A204.1 (cell line): ENCODE data around the gene C2CD4D.
"Not testable (repeated sequence)": the region's sequence is repeated elsewhere in the genome, so short reads cannot be mapped to it uniquely, and the experiment has no call there.

Experiments
- FAIRE-seq: peaks from 2 replicates; lab custom pipeline; 2012; peaks lifted over from hg19 to GRCh38; lab: Jason Lieb, UNC

Gene C2CD4D

DNA sequence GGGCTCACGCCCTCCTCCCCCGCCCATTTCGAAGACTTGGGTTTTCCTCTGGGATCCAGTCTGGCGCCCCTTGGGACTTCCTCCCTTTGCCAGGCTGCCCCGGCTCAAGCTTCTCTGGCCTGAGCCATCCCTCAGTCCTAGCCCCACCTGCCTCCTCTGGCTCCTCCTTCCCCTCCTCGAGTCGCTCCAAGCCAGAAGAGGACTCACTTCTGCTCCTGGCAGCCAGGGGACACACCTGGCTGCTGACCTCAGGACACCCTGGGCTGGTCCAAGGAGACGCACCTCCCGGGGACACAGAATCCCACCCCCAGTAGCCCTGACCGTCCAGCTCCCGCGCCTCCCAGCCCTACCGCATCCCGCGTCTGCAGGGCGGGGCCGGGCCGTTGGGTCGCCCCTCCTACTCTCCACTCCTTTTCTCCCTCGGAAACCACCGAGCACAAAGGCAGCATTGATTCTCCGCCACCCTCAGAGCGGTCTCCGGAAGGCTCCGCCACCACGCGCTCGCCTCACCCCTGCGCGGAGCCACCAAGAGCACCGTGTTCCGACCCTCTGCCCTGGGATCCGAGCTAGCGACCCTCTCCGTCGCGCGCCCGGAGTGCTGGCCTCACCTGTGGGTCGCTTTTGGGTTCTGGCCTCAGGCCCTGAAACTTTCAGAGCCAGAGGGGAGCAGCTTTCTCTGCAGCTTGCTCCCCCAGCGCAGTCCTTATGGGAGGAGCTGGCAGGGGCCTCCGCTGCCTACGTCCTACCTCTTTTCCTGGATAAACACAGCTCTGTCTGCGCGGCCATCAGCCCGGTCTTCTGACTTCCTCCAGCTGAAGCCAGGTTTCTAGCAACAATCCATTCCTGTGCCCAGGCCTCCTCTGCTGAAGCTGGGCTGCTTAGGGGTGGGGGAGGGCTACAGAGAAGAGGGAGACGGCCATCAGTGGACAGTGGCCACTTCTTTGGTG lies at the start of gene C2CD4D:
TSS of gene C2CD4D (minus strand) at position 364 of the 947 bp plus-strand sequence. CDS start 831 bp downstream, outside the sequence.
- FAIRE-seq = no peak

DNA sequence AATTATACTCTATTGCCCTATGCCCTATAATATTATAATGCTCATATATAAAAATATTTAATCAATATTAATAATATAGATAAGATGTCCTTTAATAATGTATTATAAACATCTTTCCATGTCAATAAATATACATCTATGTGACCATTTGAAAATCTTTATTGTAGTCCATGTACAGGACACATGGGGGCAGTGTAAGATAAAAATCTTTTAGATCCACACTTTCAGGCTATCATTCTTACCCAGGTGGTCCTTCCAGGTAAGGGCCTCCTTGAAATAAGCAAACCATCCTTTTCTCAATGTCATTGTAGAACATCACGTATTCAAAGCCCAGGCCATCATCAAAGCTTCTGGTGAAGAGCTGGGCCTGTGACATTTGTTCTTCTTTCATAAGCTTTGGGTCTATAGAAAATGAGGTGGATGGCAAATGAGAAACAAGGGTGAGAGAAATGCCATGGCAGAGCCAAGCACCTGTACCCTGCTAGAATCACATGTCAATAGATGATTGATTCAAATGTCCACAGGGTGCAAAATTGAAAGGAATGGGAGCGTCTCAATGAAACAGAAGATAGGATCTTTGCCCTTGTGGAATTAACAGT lies 49.5 kb upstream of the C2CD4D start:
- FAIRE-seq = peak; percentile 95

DNA sequence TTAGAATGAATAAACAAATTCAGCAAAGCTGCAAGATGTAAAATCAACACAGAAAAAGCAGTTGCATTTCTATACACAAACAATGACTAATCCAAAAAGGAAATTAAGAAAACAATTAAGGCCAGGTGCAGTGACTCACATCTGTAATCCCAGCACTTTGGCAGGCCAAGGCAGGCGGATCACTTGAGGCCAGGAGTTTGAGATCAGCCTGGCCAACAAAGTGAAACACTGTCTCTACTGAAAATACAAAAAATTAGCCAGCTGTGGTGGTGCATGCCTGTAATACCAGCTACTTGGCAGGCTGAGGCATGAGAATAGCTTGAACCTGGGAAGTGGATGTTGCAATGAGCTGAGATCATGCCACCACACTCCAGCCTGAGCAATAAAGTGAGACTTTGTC lies 47.4 kb upstream of the C2CD4D start:
- no peak for FAIRE-seq

DNA sequence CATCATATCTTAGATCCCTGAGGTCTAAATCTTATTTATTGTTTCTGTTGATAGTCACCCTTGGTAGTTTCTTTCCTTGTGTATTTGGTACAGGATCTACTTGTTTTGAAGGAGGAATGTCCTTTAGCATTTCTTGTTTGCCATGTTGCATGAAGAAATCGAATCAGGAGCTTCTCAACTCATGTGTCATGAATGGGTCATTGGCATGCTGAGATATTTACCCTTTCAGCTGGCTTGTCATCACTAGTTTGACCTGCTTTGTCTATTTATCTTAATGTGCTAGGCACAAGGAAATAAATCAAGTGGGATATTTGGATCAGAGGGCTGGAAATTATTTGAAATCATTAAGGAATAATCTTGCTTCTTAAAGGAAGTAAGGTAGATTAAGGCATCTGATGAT lies 45.9 kb upstream of the C2CD4D start:
- no peak for FAIRE-seq

DNA sequence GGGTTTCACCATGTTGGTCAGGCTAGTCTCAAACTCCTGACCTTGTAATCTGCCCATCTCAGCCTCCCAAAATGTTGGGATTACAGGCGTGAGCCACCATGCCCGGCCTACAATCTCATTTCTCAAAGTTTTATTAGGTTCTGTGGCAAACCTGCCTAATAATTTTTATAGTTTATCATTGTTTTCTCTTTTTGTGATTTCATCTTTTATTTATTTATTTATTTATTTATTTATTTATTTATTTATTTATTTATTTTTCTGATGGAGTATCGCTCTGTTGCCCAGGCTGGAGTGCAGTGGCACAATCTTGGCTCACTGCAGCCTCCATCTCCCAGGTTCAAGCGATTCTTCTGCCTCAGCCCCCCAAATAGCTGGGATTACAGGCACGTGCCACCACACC lies 45.3 kb upstream of the C2CD4D start:
- FAIRE-seq = not testable (repeated sequence)

DNA sequence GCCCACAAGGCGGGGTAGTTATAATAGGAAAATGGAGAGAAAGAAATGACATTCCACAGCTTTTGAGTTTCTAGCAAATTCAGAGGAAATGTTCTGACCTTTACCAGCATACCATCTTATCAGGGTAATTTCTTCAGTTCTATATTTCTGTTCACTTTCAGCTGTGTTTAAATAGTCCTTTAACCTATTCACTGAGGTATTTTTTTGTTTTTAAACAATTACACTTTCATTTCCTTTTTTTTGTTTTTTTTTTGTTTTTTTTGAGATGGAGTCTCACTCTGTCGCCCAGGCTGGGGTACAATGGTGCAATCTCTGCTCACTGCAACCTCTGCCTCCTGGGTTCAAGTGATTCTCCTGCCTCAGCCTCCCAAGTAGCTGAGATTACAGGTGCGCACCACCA lies 44.8 kb upstream of the C2CD4D start:
- not testable (repeated sequence) for FAIRE-seq

DNA sequence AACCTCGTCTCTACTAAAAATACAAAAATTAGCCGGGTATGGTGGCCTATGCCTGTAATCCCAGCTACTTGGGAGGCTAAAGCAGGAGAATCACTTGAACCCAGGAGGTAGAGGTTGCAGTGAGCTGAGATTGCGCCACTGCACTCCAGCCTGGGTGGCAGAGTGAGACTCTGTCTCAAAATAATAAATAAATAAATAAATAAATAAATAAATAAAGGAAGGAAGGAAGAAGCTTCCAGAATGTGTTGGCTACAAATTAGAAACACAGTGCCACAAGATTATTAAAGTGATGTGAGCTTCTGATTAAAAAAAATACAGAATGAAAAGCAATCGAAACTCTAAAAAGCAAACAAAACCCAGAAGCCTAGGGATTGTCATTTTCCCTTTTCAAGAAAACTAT lies 44.3 kb upstream of the C2CD4D start:
- FAIRE-seq = not testable (repeated sequence)

DNA sequence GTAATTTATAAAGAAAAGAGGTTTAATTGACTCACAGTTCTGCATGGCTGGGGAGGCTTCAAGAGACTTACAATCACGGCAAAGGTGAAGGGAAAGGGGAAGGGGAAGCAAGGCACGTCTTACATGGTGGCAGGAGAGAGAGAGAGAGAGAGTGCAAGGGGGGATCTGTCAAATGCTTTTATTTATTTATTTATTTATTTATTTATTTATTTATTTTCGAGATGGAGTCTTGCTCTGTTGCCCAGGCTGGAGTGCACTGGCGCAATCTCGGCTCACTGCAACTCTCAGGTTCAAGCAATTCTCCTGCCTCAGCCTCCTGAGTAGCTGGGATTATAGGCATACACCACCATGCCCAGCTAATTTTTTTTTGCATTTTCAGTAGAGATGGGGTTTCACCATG lies 43.3 kb upstream of the C2CD4D start:
- FAIRE-seq = not testable (repeated sequence)

DNA sequence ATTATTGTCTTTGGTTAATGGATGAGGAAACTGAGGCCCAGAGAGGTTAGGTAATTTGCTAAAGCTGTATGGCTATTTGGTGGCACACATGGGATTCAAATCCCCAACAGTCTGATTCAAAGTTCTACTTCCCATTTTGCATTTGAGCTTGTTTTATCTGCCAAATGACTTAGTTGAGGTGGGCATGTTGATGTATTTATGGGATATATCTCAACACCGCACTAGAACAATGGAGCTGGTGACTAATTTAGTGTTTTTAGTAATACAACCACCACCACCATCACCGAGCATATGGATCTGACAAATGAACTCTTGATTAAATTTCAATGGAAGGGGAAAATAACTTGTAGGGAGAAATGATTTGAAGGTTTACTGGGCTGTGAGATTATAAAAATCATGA lies 42.8 kb upstream of the C2CD4D start:
- no peak for FAIRE-seq

DNA sequence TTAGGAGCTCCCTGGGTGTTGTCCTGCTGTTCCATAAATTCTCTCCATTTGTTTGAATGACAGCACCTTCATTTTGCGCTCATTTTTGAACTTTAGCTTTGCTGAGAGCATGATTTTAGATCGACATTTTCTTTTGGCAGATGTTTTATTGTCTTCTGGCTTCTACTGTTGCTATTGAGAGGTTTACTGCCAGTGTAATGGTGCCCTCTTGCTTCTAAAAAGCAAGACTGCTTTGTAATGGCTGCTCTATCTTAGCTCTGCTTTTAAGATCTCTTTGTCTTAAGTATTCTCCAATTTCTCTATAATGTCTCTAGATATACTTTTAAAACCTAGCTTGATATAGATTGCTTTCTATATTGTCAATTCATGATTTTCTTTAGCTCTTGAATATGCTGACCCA lies 41.9 kb upstream of the C2CD4D start:
- peak; percentile 77 for FAIRE-seq

DNA sequence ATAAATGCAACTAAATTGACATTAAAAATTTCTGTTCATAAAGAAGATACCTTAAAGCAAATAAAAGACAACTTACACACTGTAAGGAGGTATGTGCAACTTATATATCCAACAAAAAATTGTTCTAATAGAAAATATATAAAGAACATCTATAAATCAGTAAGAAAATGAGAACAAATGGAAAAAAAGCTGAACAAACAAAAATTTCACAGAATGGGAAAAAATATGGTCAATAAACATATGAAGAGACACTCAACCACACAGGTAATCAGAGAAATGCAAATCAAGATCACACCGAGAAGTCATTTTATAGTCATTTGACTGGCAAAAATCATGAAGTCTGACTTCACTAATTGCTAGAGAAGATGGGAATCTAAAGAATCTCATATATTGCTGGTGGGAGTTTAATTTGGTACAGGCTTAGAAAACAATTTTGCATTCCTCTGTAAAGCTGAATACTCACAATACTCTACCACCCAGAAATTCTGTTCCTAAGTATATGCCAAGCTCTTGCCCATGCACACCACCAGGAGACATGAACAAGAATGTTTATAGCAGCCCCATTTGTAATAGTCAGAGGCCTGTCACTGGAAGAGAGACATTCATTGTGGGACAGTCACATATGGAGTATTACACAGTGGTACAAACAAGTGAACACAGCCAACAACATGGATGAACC lies 35.9 kb upstream of the C2CD4D start:
- no peak for FAIRE-seq

DNA sequence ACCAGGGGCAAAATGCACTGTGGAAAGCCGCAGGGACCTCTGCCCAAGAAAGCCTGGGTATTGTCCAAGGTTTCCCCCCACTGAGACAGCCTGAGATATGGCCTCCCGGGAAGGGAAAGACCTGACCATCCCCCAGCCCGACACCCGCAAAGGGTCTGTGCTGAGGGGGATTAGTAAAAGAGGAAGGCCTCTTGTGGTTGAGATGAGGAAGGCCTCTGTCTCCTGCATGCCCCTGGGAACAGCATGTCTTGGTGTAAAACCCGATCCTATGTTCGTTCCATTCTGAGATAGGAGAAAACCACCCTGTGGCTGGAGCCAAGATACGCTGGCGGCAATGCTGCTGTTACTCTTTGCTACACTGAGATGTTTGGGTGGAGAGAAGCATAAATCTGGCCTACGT lies 33.2 kb upstream of the C2CD4D start:
- not testable (repeated sequence) for FAIRE-seq

DNA sequence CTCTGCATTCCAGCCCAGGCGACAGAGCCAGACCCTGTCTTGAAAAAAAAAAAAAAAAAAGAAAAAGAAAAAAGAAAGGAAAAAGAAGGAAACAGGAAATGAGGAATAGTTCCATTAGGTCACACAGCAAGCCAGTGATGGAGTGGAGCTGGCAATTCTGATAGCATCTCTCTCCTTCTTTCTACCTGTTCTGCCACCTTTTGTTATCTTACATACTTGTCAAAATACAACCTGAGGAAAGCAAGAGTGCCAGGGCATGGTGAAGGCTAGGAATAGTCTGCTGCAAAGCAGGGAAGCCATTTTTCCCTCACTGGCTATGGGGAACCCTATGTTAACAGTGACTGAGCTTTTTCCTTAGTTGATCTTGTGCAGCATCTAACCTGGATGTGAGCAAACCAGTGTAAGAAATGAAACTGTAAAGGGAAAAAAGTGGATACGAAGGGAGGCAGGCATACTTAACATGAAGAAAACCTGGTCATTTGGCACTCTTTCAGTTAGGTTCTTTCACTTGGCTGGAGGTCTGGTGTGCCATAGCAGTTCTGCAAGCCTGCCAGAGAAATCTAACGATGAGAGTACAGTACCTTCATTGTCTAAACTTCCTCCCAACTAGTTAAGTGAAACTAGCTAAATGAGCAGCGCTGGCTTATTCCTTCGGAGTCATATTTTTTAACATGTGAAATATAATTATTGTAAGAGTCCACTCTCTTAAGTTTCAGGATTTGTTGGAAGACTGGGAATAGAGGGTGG lies 31.8 kb upstream of the C2CD4D start:
- no peak for FAIRE-seq

DNA sequence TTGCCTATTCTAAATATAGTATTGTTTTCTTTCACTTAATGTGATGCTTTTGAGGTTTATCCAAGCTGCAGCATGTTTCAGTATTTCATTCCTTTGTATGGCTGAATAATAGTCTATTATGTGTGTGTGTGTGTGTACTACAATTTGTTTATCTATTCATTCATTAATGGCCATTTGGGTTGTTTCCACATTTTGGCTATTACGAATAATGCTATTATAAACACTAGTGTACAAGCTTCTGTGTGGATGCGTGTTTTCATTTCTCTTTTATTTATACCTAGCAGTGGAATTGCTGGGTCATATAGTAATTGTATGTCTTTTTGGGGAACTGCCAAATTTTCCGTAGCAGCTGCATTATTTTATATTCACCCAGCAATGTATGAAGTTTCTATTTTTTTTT lies 28.9 kb upstream of the C2CD4D start:
- no peak for FAIRE-seq

DNA sequence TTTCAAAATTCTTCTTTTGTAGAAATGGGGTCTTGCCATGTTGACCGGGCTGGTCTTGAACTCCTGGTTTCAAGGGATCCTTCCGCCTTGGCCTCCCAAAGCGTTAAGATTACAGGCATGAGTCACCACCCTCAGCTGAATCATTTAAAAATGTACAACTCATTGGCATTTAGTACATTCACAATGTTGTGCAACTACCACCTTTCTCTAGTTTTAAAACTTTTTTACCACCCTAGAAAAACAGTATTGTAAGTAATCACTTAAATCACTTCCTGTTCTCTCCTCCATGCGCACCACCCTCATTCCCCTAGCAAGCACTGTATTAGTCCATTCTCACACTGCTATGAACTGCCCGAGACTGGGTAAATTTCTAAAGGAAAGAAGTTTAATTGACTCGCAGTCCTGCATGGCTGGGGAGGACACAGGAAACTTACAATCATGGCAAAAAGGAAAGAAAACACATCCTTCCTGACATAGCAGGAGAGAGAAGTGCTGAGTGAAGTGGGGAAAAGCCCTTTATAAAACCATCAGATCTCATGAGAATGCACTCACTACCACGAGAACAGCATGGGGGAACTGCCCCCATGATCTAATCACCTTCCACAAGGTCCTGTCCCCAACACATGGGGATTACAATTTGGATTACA lies 28.3 kb upstream of the C2CD4D start:
- no peak for FAIRE-seq

DNA sequence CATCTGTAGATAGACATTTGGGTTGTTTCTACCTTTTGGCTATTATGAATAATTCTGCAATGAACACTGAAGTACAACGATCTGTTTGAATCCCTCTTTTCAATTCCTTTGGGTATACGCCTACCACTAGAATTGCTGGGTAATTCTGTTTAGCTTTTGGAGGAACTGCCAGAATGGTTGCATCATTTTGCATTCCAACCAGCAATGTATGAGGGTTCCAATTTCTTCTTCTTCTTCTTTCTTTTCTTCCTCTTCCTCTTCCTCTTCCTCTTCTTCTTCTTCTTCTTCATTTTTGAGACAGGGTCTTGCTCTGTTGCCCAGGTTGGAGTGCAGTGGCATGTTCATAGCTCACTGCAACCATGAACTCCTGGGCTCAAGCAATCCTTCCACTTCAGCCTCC lies 27.7 kb upstream of the C2CD4D start:
- FAIRE-seq = no peak

DNA sequence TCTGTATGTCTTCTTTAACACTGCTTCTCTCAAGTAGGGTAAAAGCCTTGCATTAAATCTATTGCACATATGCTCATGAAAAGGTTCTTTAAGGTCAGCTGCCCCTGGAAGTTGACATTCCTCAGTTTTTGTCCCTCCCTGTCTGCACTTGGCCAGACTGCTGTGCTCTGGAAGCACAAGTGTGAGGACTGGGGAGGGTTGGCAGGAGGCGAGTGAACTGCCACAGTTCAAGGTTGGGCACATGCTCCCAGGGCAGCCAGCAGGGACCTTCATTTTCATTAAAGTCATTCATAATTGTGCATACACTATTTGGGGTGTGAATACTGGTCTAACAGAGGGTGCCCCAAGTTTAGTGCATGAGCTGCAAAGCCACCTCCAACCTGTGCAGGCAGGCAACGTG lies 24.8 kb upstream of the C2CD4D start:
- no peak for FAIRE-seq

DNA sequence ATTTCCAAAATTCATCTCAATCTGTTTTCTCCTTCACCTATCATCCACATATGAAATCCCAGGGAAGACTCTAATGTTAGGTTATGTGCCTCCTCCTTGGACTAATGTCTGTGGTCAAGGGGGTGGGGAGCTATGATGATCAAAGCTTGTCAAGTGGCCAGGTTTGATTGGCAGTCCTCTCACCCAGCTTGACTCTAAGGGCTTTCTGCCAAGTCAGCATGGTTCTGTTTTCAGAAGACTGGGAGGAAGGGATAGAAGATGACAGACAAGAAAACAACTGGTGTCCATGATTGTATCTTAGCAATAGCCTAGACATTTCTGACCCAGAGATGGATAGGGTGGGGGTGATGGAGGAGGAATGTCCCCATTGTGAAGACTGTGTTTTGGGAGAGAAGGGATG lies 23.0 kb upstream of the C2CD4D start:
- FAIRE-seq = no peak

DNA sequence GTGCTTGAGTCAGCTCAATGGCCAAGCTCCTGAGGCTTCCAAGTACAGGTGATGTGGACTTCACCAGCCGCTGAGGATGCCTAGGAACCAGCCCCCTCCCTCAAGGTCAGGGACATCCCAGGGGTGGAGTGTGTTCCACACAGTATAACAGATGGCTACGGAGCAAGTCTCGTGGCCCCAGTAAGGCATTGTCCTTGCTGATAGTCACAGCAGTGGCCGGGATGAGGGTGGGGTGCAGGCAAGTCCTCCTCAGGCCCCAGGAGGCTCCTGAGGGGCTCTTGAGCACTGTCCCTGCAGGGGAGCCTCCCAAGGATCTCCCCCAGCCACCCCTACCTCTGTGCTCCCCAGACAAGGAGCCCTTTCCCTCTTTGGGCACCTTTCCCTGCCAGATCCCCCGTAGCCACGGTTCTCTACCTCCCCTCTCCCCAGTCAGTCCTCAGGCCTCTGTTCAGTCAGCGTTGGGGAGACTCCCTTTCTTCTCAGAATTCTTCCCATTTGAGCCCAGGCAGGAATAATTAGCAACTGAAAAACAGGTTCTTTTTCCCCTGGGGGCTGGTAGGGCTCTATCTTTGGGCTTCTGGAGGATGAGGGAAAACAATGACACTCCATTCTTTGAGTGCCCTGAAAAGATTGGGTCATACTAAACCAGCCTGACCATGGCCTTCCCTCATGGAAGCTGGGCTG lies 21.0 kb upstream of the C2CD4D start:
- no peak for FAIRE-seq

DNA sequence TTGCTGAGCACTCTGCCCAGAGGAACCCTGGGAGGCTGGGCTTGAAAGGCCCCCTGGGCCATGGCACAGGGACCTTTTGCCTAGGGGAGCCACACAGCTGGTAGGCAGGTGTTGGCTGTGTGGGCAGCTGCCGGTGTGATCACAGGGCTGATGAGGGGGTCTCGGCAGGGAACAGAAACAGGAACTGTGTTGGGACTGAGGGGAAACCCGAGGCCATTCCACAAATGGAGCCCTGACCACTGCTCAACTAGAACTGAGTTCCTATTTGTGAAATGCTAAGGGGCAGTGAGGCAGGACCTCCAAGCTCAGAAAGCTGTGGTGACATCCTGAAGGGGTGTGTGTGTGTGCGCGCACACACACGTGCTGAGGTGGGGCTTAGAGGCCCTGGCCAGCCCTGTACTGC lies 20.3 kb upstream of the C2CD4D start:
- no peak for FAIRE-seq
